HG03280 (cell line): ENCODE data around the gene ARHGAP30.

Experiments
- ATAC-seq: cut with Tn5 transposase; IDR thresholded peaks from one replicate; pipeline ENCODE4 v1.9.1; 2021; ENCODE audit warnings: mild to moderate bottlenecking, moderate library complexity; ENCODE audit not compliant: unreplicated experiment

ARHGAP30 gene

GRCh38 chr1:161013488-161014230, 56.0 kb downstream of the ARHGAP30 start:
- peak; percentile 87 for ATAC-seq

GRCh38 chr1:161013131-161013487, 56.6 kb downstream of the ARHGAP30 start:
- ATAC-seq, result no peak

GRCh38 chr1:161012420-161012819, 57.3 kb downstream of the ARHGAP30 start:
- no peak for ATAC-seq

GRCh38 chr1:161009602-161010211, 60.0 kb downstream of the ARHGAP30 start:
- no peak for ATAC-seq

- ATAC-seq, result no peak
Observed at GRCh38 chr1:161008869-161009510, 60.7 kb downstream of the ARHGAP30 start.

- ATAC-seq, result no peak
Observed at GRCh38 chr1:161007369-161007768, 62.3 kb downstream of the ARHGAP30 start.

- ATAC-seq, result no peak
Observed at GRCh38 chr1:161006563-161006962, 63.1 kb downstream of the ARHGAP30 start.

- no peak for ATAC-seq
Observed at GRCh38 chr1:161001525-161001924, 68.2 kb downstream of the ARHGAP30 start.

- ATAC-seq, result no peak
Observed at GRCh38 chr1:161000736-161001480, 68.8 kb downstream of the ARHGAP30 start.

- ATAC-seq, result no peak
Observed at GRCh38 chr1:160999376-160999775, 70.3 kb downstream of the ARHGAP30 start.

GRCh38 chr1:160997323-160998038, 72.2 kb downstream of the ARHGAP30 start:
- ATAC-seq, result no peak
